WTC11 (cell line): ENCODE data around the gene ANKFN1.

Experiments used
- PRRX2 ChIP-seq: fragments of 250-450 bp; sonication (Bioruptor Pico); IDR thresholded peaks from 2 replicates; pipeline ENCODE4 v1.8.0; 2021; ENCODE audit warnings: mild to moderate bottlenecking
- TF ChIP-seq, protein P1 (sequence below): sonication (generic); formaldehyde crosslinking; IDR thresholded peaks from 2 replicates; pipeline ENCODE4 v1.8.0; 2022; ENCODE audit warnings: mild to moderate bottlenecking, missing genetic modification reagents
- TF ChIP-seq, protein P2 (sequence below): fragments of 200-600 bp; IDR thresholded peaks from 2 replicates; pipeline ENCODE4 v1.8.0; 2022; ENCODE audit warnings: antibody characterized with exemption
- TF ChIP-seq, protein P3 (sequence below): sonication (generic); formaldehyde crosslinking; conservative IDR thresholded peaks from 2 replicates; pipeline ENCODE4 v1.8.1; 2022; ENCODE audit warnings: mild to moderate bottlenecking, missing genetic modification reagents

DNA sequence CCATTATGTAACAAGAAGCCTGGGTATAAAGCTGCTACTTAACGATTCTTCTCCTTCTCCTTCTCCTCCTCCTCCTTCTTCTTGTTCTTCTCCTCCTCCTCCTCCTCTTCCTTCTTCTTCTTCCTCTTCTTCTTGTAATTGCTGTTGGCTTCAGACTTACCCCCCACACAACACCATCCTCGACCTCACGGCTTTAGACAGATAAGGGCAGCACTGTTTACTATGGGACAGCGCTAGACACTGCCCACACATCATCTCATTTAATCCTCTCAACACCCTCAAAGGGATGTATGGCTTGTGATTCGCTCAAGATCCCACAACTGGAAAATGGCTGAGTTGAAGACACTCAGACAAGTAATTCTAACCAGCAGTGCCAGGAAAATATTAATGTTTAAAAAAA lies 379.7 kb downstream of the ANKFN1 start:
- no peak for TF ChIP-seq PRRX2 (CRISPR knock-in tag)
- TF ChIP-seq, protein P1, sequence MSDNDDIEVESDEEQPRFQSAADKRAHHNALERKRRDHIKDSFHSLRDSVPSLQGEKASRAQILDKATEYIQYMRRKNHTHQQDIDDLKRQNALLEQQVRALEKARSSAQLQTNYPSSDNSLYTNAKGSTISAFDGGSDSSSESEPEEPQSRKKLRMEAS (CRISPR knock-in tag): no peak
- TF ChIP-seq, protein P2, sequence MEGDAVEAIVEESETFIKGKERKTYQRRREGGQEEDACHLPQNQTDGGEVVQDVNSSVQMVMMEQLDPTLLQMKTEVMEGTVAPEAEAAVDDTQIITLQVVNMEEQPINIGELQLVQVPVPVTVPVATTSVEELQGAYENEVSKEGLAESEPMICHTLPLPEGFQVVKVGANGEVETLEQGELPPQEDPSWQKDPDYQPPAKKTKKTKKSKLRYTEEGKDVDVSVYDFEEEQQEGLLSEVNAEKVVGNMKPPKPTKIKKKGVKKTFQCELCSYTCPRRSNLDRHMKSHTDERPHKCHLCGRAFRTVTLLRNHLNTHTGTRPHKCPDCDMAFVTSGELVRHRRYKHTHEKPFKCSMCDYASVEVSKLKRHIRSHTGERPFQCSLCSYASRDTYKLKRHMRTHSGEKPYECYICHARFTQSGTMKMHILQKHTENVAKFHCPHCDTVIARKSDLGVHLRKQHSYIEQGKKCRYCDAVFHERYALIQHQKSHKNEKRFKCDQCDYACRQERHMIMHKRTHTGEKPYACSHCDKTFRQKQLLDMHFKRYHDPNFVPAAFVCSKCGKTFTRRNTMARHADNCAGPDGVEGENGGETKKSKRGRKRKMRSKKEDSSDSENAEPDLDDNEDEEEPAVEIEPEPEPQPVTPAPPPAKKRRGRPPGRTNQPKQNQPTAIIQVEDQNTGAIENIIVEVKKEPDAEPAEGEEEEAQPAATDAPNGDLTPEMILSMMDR: no peak
- TF ChIP-seq, protein P3, sequence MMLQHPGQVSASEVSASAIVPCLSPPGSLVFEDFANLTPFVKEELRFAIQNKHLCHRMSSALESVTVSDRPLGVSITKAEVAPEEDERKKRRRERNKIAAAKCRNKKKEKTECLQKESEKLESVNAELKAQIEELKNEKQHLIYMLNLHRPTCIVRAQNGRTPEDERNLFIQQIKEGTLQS (CRISPR knock-in tag): no peak
